MM.1S (cell line): ENCODE results near the gene ITPR1.

Experiments used
- CTCF ChIP-seq: fragments of 300-600 bp; sonication (generic); IDR thresholded peaks from 2 replicates; pipeline ENCODE4 v1.5.1; 2016; ENCODE audit warnings: antibody characterized with exemption, low read length, mixed read lengths
- EZH2 ChIP-seq: fragments of 300-600 bp; sonication (generic); optimal IDR thresholded peaks from 2 replicates; pipeline ENCODE3; 2017; ENCODE audit warnings: low read depth, mild to moderate bottlenecking, antibody characterized with exemption, low read length, mixed read lengths

- TF ChIP-seq CTCF, result no peak
- no peak for TF ChIP-seq EZH2
These were observed 356.0 kb downstream of the ITPR1 start for GRCh38 chr3:4849136-4849535.
